Lung microvascular endothelial cell (primary cell): ENCODE measurements around the gene MAP3K8. TPM values are rescaled to one million over a fixed set of nuclear protein-coding genes. Genes with fewer than 3 reads are reported as not detected.

Experiments
- DNase-seq, 2 donors: peaks; one replicate each; pipeline versions ENCODE4 v3.0.0 to v3.0.0-alpha.2; 2010; ENCODE audit warnings: low read depth in 2 of 2
- total RNA-seq: library from RNA; depleted of rRNA; stranded (reverse); fragments of >200 nt; gene quantifications from 2 replicates; pipeline ENCODE4 v1.2.1, GENCODE V29; 2014

Gene MAP3K8
- total RNA-seq, 1 donor from 2014 or later, result 5.0 TPM

DNA sequence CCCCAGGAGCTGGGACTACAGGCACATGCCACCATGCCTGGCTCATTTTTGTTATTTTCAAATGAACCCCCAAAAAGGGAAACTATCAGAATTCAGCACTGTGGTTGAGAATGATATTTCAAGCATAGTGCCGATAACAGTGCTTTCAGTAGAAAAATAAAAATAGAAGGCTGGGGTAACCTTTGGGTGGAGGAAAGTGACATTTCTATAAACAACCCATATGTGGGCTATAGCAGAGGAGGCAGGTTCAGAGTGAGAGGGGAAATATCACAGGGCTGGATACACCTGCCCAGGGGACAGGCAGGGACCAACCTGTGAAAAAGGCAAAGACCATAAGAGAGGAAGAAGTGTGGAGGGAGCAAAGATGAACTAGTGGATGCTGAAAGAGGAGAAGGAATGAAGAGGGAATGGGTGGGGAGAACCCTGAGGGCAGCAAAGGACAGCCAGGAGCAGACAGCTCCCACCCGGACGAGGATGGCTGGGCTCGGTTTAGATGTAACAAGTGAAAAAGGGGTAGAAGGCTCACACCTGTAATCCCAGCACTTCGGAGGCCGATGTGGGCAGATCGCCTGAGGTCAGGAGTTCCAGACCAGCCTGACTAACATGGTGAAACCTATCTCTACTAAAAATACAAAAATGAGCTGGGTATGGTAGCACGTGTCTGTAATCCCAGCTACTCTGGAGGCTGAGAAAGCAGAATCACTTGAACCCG, 56.5 kb downstream of the MAP3K8 start:
- DNase-seq, result no peak

DNA sequence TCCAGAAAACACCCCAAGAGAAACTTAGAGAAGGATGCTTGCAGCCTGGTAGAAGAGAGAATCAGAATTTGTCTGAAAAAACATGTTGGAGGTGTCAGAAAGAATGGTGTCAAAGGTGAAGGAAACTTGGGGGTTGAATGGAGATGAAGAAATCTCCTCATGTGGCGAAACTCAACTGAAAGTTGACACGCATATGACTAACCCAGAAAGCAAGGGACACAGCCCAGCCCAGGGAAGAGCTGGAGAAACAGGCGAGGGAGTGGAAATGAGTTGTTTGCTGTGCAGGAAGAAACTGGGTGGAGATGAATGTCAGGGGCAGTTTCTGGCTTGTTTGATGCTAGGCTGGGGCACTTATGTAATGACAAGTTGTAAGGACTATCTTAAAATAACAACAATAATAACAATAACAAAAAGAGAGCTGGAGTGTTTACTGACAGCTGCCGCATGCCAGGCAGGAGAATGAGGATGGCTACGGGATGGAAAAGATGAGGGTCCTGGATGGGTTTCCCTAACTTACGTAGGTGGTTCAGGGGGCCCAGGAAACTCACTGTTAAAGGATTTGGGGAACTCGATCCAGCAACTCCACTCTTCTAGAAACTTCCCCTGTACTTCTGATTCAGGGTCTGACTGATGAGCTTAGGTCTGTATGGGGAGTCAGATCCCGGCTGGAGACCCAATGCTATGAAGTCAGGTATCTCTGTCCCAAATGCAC, 57.4 kb downstream of the MAP3K8 start:
- DNase-seq, result no peak

DNA sequence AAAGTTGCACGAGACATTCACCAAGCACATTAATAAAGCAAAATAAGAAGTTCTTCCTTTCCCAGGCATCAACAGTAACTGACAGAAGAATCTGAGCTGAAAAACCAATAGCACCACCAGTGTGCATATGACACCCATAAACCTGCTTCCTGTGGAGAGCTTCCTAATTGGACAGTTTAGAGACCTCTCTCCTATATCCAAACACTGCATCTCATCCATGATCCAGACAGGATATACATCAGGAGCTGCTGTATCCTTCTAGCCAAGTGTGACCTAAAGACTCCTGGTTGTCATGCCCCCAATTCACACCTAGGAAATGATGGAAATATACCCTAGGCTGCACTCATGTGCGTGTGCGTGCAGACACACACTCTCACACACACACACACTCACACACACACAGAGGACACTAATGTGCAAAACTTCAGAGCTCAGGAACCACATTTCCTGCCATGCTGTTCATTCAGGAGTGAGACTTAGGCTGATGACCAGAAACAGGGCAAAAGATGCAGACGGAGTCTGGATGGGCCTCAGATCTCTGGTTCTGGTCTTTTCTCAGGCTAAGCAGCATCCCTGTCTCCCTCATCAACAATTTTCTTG, 58.0 kb downstream of the MAP3K8 start:
- no peak for DNase-seq

DNA sequence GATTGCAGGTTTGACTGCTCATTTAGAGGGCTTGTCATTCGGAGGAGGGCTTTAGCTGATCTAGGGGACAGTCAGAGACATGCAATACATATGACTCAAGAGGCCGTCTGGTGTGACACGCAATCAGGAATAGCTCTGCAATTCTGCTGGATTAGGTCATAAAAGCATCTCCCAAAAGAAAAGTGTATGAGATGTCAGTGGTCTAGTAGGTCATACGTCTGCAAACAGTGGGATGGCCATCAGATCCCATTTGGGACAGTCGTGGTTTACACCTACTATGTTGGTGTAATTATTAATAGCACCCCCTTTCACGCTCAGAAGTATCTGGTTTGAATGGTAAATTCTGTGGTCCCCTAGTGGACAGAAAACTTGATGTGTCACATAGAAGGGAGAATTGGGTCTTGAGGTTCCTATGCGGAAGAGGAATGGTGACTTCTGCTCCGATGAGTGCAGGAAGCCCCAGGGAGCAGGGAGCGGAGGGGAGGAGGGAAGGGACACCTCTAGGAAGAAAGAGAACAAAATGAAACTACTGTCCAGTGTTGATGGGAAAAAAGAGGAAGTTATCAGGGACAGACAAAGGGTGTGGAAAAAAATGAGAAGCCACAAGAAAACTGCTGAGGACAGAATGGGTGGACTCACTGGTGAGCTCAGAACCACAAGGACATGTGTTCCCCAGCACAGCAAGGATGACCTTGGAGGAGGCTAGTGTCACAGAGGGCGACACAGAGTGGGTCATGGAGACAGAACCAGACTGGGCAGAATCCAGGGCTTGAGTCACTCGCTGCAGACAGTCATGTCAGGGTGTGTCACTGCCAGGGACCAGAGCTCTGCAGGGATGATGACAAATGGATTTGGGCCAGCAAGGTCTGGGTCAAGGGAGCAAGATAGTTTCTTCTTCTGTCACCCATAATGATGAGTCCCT, 59.9 kb downstream of the MAP3K8 start:
- DNase-seq, result no peak

DNA sequence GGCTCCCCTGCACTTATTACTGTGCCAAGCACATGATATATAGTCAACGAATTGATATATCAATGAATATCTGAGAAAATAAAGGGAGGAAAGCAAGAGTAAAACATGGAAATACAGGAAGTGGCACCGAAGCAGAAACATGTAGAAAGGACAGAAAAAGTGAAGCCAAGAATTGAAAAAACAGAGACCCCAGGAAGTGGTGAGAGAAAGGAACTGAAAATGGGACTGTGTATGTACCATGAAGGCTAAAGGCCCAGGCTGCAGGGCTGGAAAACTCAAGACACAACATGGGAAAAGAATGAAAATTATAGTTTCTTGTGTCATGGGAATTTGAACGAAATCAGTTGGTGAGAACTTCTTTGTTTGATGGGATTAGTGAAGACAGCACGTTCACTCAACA, 60.6 kb downstream of the MAP3K8 start:
- no peak for DNase-seq

DNA sequence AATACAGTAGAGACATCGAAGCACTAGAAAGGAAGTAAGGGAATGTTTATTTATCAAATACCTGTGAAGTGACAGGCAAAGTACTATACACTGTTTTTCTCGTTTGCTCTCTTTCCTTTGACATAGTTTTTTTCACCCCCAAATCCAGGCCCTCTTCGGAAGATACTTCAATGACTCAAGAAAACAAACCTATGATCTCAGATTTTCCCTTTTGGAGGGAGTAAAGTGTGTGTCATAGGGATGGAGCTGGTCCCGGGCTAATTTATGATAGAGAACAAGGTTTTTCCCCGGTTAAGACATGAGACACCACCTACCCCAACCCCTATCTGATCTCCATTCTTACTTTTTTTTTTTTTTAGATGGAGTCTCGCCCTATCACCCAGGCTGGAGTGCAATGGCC, 61.7 kb downstream of the MAP3K8 start:
- no peak for DNase-seq

DNA sequence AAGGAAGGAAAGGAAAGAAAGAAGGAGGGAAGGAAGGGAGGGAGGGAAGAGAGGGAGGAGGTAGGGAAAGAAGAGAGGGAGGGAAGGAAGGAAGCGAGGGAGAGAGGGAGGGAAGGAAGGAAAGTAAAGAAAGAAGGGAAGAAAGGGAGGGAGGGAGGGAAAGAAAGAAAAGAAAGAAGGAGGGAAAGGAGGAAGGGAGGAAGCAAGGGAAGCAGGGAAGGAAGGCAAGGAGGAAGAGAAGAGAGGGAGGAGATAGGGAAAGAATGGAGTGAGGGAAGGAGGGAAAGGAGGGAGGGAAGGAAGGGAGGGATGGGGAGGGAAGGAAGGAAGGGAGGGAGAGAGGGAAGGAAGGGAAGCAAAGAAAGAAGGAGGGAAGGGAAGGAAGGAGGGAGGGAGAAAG, 65.8 kb downstream of the MAP3K8 start:
- no peak for DNase-seq

DNA sequence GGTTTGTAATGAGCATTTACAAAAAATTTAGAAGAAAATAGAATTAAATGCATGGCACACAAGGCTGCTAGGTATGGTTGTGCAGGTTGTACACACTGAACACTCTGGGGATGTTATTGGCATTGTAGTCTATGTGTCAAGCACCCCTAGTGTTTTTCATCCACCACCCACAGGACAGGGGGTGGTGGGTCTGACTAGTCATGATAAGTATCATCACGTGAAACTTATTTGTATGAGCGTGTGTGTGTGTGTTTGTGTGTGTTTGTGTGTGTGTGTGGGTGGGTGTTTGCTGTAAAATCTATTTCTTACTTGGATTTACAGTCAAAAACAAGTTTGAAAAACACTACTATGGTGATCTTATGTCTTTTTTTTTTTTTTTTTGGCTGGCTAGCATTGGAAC, 66.5 kb downstream of the MAP3K8 start:
- DNase-seq, result no peak

DNA sequence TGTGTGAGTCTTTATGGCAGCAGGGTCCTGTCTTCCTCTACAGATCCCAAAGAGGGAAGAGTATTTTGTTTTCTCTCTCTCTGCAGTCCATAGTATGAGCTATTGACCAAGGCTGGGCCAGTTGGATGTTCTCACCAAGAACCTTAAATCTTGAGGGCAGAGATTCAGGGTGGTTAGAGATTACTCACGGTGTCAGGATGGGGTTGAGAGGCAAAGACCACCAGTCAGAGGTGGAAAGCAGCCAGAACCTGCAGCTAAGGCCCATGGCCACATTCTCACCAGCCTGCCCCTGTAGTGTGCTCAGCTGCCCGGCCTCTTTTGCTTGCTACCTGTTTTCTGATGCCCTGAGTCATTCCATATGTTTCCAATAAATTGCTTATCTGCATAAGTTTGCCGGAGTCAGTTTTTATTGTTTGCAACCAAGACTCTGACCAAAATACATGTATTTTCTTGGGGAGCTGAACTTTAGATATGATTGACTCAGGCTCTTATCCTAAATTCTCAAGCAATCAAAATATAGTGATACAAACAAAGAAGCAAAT, 67.0 kb downstream of the MAP3K8 start:
- no peak for DNase-seq

DNA sequence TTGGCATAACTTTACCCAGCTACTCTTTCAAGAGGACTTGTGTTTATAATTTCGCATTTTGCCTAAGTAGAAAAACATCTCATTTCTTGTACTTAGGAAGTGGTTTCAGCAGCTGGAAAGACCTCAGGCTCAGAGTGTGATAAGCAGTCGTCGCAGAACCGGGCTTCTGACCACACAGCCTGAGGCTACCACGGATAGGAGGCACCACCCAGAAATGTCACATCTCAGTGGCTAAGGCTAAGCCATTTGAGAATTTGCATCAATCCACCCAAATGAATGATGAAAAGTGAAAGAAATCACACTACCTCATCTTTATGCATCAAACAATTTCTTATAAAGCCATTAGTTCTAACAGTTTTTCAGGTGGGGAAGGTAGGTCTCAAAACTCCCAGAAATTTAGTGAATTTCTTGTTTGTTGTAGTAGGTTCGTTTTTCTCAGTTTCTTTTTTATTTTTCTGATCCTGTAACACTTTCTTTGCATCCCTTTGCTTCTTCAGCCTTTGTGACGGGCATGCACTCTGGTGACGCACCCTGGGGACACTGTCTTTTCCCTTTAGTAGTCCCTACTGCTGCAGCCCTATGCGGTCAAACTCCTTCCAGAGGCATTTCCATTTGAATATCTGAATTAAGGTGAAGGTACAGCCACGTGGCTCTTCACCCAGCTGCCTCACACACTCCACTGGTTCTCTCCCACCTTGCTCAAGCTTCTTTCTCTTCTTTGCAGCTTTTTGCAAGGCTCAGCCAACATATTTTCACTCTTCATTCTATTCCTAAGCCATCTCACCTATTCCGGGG, 68.5 kb downstream of the MAP3K8 start:
- DNase-seq, result no peak

DNA sequence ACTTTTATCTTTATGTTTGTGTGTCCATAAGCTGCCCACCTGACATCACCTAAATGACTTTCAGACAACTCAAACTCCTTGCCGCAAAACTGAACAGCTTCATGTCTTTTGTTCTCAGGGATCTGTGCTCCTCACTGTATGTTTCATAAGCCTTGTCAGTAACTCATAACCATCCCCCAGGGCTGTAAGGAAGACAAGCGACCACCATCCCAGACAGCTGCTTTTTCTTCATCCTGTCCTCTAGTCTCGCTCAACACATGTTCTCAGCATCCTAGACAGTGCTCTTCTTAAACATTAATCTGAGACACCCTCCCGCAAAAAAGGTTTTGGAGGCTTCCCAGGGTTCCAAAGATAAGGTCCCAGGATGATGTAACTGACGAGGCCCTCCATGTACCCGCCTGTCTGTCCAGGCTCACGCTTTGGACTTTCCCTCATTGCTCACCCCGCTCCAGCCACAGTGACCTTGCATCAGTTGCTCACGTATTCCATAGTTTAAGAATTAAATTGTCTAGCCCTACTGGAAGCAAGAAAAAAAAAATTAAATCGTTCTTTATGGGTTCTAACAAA, 69.8 kb downstream of the MAP3K8 start:
- no peak for DNase-seq

DNA sequence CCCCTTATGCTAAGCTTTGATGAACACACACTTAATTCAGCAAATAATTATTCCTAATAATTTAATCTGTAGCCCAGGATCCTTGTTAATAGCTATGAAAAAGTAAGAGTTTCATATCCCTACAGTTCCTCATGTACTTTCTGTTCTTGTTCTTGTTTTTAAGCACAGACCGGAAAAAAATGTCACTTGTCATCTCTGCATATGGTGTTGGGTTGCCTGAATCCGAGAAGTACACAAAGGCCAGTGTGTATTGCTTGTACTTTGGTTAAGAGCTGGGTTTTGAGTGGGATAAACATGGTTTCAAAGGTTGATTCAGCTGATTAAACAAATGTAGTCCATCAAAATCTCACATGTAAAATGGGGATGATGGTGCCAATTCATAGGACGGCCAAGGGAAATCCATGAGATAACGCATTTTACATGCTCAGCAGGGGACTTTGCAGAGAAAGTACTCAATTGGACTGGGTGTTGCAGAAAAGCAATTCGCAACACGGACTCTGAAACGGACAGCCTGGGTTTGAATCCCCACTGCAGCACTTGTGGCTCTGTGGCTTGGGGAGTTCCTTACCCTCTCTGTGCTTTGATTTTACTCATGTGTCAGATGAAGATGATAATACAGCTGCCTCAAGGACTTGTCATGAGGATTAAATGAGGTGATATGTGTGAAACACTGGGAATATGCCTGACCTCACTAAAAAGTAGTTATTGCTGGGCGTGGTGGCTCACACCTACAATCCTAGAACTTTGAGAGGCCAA, 71.7 kb downstream of the MAP3K8 start:
- DNase-seq, result no peak

DNA sequence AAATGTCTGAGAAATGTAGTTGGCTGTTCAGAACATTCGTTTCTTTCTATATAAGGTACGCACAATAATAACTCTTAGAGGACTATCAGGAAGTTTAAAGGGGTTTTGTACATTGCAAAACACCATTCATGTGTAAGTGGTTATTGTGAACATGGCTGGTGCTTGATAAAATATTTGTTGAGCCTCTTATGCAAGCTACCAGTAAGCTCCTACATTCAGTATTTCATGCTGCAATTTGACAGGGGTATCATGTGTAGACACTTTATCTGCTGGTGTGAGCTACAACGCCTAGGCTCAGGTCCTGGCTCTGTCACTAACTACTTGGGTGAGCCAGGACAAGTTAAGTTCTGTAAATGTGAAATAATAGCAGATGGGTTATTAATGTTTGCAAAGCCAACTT, 75.5 kb downstream of the MAP3K8 start:
- DNase-seq, result no peak

DNA sequence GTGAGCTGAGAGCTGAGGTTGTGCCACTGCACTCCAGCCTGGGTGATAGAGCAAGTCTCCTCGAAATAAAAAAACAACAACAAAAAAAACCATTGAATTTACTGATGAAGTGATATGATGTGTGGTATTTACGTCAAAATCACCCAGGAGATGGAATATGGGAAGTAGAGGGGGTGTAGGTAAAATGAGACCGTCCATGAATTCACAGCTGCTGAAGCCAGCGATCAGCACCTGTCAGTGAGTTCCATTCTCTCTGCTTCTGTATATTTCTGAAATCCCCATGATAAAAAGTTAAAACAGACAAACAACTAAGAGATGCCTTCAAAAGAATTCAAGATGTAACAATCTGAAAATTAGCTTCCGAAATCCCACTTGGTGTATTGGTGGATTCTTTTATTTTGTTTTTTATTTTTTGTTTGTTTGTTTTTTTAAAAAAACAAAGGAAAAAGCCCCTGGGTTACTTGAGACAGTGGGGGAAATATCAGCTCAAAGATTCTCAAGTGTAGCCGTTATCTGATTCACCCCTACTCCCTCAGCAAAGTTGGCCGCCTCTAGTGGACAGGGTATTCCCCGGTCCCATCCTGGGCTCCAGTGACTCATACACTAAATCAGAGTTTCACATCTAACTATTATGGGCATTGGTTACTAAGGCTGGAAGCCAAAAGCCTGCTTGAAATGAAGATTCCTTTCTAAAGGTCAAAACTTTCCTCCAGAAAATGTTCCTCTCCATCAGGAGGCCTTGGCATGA, 76.4 kb downstream of the MAP3K8 start:
- DNase-seq, result peak in 1 of 2 donors; percentile 46

DNA sequence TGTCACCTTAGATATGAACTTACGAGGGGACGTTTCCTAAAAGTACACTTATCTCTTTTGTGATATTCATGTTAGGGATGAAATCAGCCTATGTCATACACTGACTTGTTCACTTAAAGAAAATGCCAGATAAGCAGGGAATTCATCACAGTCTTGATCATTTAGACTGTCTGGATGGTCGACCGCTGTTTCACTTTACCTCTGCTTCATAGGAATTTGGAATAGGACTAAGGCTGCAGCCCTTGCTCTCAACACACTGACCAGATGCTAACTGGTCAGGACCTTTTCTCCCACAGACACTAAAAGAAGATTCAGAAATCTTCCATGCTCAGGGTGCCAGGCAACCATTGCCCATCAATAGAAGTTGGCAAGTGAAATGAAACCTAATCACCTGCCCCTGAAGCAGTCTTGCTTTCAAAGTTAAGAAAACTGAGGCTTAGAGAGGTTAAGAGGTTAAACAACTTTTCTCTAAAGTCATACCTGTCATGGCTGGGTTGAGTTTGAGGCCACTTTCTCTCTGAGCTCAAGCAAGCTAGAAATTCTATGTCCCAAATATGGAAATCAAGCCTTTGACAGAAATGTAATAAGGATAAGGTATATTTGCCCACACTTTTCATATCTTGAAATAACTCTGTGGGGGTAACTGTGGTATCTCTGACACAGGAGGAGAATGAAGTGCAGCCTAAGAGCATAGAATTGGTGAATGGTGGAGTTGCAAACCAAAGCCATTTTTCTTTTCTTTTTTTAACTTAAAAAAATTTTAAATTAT, 77.1 kb downstream of the MAP3K8 start:
- DNase-seq, result no peak
